ENCODE measurements around the gene SERPIND1.
"Not testable (repeated sequence)": the region's sequence is repeated elsewhere in the genome, so short reads cannot be mapped to it uniquely, and the experiment has no call there.

The SERPIND1 gene

GRCh38 chr22:20822240-20822639 is 48.3 kb downstream of the SERPIND1 start:
- DNase-seq (ENCODE audit: low read depth): no peak
- no peak overlapping the region for H3K4me3 ChIP-seq (replicated peaks; ENCODE audit: low read depth, low read length)
- TF ChIP-seq, protein P1, sequence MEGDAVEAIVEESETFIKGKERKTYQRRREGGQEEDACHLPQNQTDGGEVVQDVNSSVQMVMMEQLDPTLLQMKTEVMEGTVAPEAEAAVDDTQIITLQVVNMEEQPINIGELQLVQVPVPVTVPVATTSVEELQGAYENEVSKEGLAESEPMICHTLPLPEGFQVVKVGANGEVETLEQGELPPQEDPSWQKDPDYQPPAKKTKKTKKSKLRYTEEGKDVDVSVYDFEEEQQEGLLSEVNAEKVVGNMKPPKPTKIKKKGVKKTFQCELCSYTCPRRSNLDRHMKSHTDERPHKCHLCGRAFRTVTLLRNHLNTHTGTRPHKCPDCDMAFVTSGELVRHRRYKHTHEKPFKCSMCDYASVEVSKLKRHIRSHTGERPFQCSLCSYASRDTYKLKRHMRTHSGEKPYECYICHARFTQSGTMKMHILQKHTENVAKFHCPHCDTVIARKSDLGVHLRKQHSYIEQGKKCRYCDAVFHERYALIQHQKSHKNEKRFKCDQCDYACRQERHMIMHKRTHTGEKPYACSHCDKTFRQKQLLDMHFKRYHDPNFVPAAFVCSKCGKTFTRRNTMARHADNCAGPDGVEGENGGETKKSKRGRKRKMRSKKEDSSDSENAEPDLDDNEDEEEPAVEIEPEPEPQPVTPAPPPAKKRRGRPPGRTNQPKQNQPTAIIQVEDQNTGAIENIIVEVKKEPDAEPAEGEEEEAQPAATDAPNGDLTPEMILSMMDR (IDR thresholded peaks at IDR 0.05; ENCODE audit: low read length, missing control alignments): no peak

GRCh38 chr22:20823264-20823663 is 49.4 kb downstream of the SERPIND1 start:
- no peak overlapping the region for H3K4me3 ChIP-seq (replicated peaks; ENCODE audit: low read depth, low read length)
- no peak for DNase-seq (ENCODE audit: low read depth)
- TF ChIP-seq, protein P1 (IDR thresholded peaks at IDR 0.05; ENCODE audit: low read length, missing control alignments): no peak

- H3K4me3 ChIP-seq (replicated peaks; ENCODE audit: low read depth, low read length); DNase-seq (ENCODE audit: low read depth): not testable (repeated sequence)
Measured at GRCh38 chr22:20825216-20825615, 51.3 kb downstream of the SERPIND1 start.

GRCh38 chr22:20825624-20826023 is 51.7 kb downstream of the SERPIND1 start:
- no peak for DNase-seq (ENCODE audit: low read depth)
- TF ChIP-seq, protein P1 (IDR thresholded peaks at IDR 0.05; ENCODE audit: low read length, missing control alignments): no peak
- H3K4me3 ChIP-seq (replicated peaks; ENCODE audit: low read depth, low read length): no peak overlapping the region

- DNase-seq (ENCODE audit: low read depth); H3K4me3 ChIP-seq (replicated peaks; ENCODE audit: low read depth, low read length): not testable (repeated sequence)
Measured at GRCh38 chr22:20826373-20827152, 52.6 kb downstream of the SERPIND1 start.

- DNase-seq (ENCODE audit: low read depth): no peak
- H3K4me3 ChIP-seq (replicated peaks; ENCODE audit: low read depth, low read length): no peak overlapping the region
- TF ChIP-seq, protein P1 (IDR thresholded peaks at IDR 0.05; ENCODE audit: low read length, missing control alignments): no peak
Measured at GRCh38 chr22:20829491-20830134, 55.7 kb downstream of the SERPIND1 start.

DNA sequence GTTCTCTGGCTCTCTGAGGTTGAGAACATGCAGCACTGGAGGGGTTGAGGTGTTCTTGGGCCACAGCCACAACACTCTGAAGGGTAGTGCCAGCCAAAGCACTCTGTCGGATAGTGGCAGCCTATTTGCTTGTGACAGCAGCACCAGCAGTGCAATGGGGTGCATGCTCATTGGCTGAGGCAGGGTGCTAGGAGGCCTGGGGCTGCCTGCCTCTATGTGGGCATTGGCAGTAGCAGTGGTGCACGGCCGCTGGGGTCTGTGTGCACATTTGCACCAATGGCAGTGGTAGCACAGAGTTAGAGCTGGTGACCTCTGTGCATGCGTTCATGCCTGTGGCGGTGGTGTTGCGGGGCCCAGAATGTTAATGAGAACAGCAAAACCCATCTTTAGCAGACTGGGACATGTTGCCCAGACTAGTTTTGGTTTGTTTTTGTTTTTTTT is 59.3 kb downstream of the SERPIND1 start:
- TF ChIP-seq, protein P1 (IDR thresholded peaks at IDR 0.05; ENCODE audit: low read length, missing control alignments): no peak
- DNase-seq (ENCODE audit: low read depth): no peak
- no peak overlapping the region for H3K4me3 ChIP-seq (replicated peaks; ENCODE audit: low read depth, low read length)

- DNase-seq (ENCODE audit: low read depth): no peak
- H3K4me3 ChIP-seq (replicated peaks; ENCODE audit: low read depth, low read length): no peak overlapping the region
- TF ChIP-seq, protein P1 (IDR thresholded peaks at IDR 0.05; ENCODE audit: low read length, missing control alignments): no peak
Measured at GRCh38 chr22:20834206-20834605, 60.3 kb downstream of the SERPIND1 start.

Data from fibroblast of pulmonary artery (primary cell).